ENCODE results near the gene PAK5. TPM values are rescaled to one million over a fixed set of nuclear protein-coding genes. Genes with fewer than 3 reads are reported as not detected.

PAK5 gene
- polyA plus RNA-seq, 1 donor (not counting 4 experiments of a cell fraction or from before 2014, with no cell fraction given): not detected

DNA sequence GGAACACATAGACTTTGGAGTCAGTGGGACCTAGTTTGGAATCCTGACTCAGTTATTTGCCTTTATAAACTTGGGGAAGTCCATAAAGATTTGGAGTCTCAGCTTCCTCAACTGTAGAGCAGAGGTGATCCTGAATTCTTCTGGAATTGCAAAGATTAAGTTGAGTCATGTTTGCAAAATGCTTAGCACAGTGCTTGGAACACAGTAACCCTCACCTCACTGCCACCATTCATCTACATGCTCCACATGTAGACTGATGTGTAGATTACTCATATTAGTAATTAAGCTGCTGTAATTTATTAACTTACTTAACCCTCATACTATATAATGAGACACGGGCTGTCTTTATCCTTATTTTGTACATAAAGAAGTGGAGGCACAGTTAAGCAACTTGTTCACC is 263.0 kb downstream of the PAK5 start:
- FAIRE-seq: no peak
- Histone ChIP-seq H3K4me3 (ENCODE audit: control insufficient read depth in 2 of 3, extremely low read depth in 1 of 3, insufficient read depth in 2 of 3, low read depth in 1 of 3, low read length in 3 of 3) (no peak overlapping the region), H3K36me3 (ENCODE audit: control insufficient read depth in 2 of 2, extremely low read depth in 1 of 2, insufficient read depth in 2 of 2, low read length in 2 of 2) (no peaks in the 10 kb centered on the region), H4K20me1 (ENCODE audit: control insufficient read depth, extremely low read depth, insufficient read depth, low read length) (no peaks in the 10 kb centered on the region), H3K27ac (ENCODE audit: control insufficient read depth, insufficient read depth, low read length) (no peak overlapping the region), H3K9me1 (ENCODE audit: control insufficient read depth, extremely low read depth, insufficient read depth, low read length) (no peaks in the 10 kb centered on the region), H3K79me2 (ENCODE audit: control insufficient read depth, insufficient read depth, low read length) (no peaks in the 10 kb centered on the region), H2AFZ (ENCODE audit: control insufficient read depth, low read length) (no peak overlapping the region), H3K27me3 (ENCODE audit: control insufficient read depth, extremely low read depth, insufficient read depth, low read length) (no peaks in the 10 kb centered on the region), H3K4me2 (ENCODE audit: control insufficient read depth, extremely low read depth, insufficient read depth, low read depth, low read length) (no peak overlapping the region), H3K4me1 (ENCODE audit: control insufficient read depth, extremely low read depth, insufficient read depth, low read length) (no peaks in the 10 kb centered on the region), H3K9me3 (ENCODE audit: control insufficient read depth, low read depth, low read length) (no peaks in the 10 kb centered on the region), H3K9ac (ENCODE audit: control insufficient read depth, extremely low read depth, insufficient read depth, low read length) (no peak overlapping the region)
- dilution Hi-C loops (cut with MboI; ENCODE audit: extremely low pct_ligation_motif_present, low sequenced_read_pairs): no loop called here
- TF ChIP-seq EZH2 (IDR thresholded peaks at IDR 0.05; ENCODE audit: low read length): no peak
- TF ChIP-seq, protein P1, sequence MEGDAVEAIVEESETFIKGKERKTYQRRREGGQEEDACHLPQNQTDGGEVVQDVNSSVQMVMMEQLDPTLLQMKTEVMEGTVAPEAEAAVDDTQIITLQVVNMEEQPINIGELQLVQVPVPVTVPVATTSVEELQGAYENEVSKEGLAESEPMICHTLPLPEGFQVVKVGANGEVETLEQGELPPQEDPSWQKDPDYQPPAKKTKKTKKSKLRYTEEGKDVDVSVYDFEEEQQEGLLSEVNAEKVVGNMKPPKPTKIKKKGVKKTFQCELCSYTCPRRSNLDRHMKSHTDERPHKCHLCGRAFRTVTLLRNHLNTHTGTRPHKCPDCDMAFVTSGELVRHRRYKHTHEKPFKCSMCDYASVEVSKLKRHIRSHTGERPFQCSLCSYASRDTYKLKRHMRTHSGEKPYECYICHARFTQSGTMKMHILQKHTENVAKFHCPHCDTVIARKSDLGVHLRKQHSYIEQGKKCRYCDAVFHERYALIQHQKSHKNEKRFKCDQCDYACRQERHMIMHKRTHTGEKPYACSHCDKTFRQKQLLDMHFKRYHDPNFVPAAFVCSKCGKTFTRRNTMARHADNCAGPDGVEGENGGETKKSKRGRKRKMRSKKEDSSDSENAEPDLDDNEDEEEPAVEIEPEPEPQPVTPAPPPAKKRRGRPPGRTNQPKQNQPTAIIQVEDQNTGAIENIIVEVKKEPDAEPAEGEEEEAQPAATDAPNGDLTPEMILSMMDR (optimal IDR thresholded peaks at IDR 0.05 in 1 of 3, IDR thresholded peaks at IDR 0.05 in 1 of 3, conservative IDR thresholded peaks at IDR 0.05 in 1 of 3; ENCODE audit: extremely low read depth in 1 of 3, insufficient read depth in 2 of 3, low read length in 3 of 3): no peak
- DNase-seq (ENCODE audit: low read depth, low spot score): no peak

DNA sequence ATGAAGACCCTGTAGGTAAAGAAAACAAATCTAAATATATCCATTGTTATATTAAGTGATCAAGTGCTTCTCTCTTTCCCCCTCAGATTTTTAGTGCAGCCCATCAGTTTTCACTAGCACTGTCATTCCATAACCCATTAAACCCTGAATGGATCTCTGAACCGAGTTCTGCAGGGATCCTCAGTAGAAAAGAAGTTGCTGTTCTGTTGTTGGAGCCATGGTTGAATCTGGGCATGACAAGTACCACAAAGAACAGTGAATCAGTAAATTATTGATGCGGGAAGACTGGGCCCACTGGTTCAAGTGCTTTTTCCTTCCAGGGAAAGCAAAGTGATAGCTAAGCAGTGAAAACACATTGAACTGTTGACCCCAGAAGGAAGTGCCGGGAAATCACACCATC is 264.1 kb downstream of the PAK5 start:
- dilution Hi-C loops (cut with MboI; ENCODE audit: extremely low pct_ligation_motif_present, low sequenced_read_pairs): no loop called here
- TF ChIP-seq, protein P1 (optimal IDR thresholded peaks at IDR 0.05 in 1 of 3, IDR thresholded peaks at IDR 0.05 in 1 of 3, conservative IDR thresholded peaks at IDR 0.05 in 1 of 3; ENCODE audit: extremely low read depth in 1 of 3, insufficient read depth in 2 of 3, low read length in 3 of 3): no peak
- no peak for TF ChIP-seq EZH2 (IDR thresholded peaks at IDR 0.05; ENCODE audit: low read length)

More for the DNA sequence above, 264.1 kb downstream of the PAK5 start:
- Histone ChIP-seq H3K79me2 (ENCODE audit: control insufficient read depth, insufficient read depth, low read length) (no peaks in the 10 kb centered on the region), H3K9ac (ENCODE audit: control insufficient read depth, extremely low read depth, insufficient read depth, low read length) (no peak overlapping the region), H3K36me3 (ENCODE audit: control insufficient read depth in 2 of 2, extremely low read depth in 1 of 2, insufficient read depth in 2 of 2, low read length in 2 of 2) (no peaks in the 10 kb centered on the region), H3K4me2 (ENCODE audit: control insufficient read depth, extremely low read depth, insufficient read depth, low read depth, low read length) (no peak overlapping the region), H3K4me1 (ENCODE audit: control insufficient read depth, extremely low read depth, insufficient read depth, low read length) (no peaks in the 10 kb centered on the region), H3K27me3 (ENCODE audit: control insufficient read depth, extremely low read depth, insufficient read depth, low read length) (no peaks in the 10 kb centered on the region), H3K9me3 (ENCODE audit: control insufficient read depth, low read depth, low read length) (no peaks in the 10 kb centered on the region), H3K9me1 (ENCODE audit: control insufficient read depth, extremely low read depth, insufficient read depth, low read length) (no peaks in the 10 kb centered on the region), H2AFZ (ENCODE audit: control insufficient read depth, low read length) (no peak overlapping the region), H3K27ac (ENCODE audit: control insufficient read depth, insufficient read depth, low read length) (no peak overlapping the region), H4K20me1 (ENCODE audit: control insufficient read depth, extremely low read depth, insufficient read depth, low read length) (no peaks in the 10 kb centered on the region), H3K4me3 (ENCODE audit: control insufficient read depth in 2 of 3, extremely low read depth in 1 of 3, insufficient read depth in 2 of 3, low read depth in 1 of 3, low read length in 3 of 3) (no peak overlapping the region)
- DNase-seq (ENCODE audit: low read depth, low spot score): no peak
- no peak for FAIRE-seq
